ENCODE measurements around the gene RGS1.
A peak's percentile ranks its signal among the peaks of the same experiment; 100 is the strongest.

RGS1 gene, protein sequence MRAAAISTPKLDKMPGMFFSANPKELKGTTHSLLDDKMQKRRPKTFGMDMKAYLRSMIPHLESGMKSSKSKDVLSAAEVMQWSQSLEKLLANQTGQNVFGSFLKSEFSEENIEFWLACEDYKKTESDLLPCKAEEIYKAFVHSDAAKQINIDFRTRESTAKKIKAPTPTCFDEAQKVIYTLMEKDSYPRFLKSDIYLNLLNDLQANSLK

DNA sequence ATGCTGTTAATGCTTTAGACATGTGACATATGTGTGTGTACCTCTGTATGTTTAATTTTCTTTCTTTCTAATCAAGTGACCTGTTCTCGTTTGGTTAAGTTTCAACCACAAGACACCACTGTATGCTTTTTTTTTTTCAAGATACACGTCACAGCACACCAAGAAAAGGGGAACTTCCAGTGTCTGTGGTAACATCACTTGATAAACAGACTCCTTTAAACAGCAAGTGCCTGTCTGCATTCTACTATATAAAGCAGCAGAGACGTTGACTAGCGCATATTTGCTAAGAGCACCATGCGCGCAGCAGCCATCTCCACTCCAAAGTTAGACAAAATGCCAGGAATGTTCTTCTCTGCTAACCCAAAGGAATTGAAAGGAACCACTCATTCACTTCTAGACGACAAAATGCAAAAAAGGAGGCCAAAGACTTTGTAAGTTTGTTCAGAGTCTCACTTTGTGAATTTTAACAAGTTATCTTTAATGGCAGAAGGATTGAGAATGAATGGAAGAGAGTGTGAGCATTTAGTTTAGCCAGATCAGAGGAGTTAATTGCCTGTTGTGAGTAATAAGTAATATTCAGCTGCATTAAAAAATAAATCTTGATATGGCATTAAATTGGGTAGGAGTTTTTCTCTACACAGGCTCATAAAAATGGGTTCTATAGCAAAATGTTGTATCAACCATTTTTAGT is at the start of gene RGS1:
TSS of gene RGS1 (plus strand) at position 275 of the 691 bp plus-strand sequence. CDS start at position 295, 20 bp downstream.
- DNase-seq (ENCODE audit: low read depth): peak; percentile 7

DNA sequence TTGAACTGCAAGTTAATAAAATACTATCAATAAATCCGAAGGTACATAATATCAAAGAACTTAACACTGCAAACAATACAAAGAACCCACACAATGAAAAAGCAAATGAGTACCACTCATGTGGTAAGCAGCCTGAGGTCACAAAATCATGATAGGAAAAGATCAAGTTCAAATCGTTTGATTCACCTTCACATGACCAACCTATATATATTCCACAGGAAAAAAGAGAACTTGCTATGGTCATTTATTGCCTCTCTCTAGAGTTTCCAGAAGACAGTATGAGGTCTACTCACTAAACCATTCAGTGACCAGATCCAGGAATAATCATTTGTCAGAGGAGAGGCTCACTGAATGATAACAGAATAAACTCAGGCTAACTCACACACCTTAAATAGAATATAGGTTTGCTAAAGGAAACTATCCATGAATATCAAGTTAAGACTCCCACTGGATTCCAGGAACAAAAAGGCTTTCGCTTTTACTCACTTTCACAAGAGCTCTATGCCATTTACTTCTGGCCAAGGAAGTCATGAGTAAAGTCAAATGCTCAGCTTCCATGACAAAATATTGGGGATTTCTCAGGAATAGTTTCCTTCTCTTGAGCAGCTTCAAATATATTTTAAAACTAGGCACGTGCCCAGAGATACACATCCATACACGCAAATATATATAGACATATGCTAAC is 48.3 kb upstream of the RGS1 start:
- DNase-seq (ENCODE audit: low read depth): no peak

DNA sequence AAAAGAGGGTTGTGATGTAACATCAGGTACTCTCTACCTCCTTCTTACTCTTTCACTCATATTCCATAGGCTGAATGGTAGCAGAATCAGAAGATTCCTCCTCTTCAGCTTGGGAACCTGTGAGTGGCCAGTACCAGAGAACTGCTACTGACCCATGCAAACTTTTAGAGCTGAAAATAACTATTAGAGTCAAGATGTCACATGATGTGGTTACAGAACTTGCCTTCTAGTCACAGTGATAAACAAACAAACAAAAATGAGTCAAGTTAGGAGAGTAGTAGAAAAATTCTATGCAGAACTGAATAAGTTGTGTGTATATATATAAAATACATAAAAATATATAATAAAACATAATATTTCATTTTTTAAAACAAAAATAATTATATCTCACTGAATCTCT is 47.6 kb upstream of the RGS1 start:
- no peak for DNase-seq (ENCODE audit: low read depth)

DNA sequence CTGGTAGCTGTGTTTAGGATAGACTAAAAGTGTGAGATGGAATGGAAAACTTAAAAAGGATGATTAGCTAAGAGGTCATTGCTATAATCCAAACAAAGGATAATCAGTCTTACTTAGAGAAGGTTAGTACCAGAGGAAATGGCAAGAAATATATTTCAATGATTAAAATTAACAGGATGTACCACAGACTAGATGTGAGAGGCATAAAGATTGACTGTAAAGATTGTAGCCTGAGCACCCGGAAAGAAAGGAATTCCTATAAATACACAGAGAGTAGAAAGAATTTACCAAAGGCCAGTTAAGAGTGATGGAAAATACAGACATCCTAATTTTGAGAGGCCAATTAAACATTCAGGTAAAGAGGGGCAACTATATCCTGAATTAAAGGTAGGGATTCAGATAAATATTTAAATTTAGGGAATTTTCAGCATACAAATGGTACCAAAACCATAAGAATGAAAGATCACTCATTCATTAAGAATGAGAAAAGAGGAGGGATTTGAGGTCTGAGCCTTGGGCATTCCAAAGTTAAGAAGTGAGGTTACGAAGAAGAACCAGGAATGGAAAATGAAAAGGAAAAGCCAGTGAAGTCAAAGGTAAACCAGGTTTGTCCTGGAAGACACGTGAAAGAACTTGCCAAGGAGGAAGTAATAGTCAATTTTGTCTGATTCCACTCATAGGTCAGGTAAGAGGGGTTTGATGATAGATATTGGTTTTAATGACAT is 46.4 kb upstream of the RGS1 start:
- DNase-seq (ENCODE audit: low read depth): no peak

DNA sequence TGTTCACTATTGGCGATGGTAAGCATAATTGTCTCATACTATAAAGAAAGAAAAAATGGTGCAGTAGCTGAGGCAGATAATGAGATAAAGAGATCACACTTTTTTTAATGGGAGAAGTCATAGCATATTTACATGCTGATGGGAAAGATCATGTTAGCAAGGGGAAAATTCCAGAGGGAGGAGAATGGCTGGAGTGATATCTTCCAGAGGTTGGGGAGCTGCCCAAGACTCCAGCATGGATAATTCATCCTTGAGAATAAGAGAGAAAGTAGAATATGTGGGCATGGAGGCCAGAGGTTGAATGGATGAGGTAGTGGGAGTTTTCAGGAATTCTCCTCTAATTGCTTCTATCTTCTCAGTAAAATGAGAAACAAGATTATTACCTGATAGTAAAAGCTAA is 45.8 kb upstream of the RGS1 start:
- DNase-seq (ENCODE audit: low read depth): no peak

DNA sequence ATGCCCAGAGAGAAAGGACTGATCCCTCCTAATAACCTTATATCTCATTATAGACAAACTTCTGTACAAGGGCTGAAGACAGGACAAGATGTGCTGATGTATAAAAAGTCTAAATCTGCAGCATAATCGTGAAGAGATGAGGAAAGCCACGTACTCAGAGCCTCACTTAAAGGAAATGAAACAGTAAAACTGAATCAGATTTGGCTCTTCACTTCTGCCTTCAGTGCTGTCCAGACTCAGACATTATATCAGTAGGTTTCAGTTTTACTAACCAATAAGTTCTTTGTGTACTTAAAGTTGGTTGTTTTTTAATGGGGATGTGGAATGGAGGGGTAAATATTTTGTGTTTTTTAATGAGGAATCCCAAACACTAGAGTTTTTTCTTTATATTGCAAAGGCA is 45.3 kb upstream of the RGS1 start:
- DNase-seq (ENCODE audit: low read depth): no peak

DNA sequence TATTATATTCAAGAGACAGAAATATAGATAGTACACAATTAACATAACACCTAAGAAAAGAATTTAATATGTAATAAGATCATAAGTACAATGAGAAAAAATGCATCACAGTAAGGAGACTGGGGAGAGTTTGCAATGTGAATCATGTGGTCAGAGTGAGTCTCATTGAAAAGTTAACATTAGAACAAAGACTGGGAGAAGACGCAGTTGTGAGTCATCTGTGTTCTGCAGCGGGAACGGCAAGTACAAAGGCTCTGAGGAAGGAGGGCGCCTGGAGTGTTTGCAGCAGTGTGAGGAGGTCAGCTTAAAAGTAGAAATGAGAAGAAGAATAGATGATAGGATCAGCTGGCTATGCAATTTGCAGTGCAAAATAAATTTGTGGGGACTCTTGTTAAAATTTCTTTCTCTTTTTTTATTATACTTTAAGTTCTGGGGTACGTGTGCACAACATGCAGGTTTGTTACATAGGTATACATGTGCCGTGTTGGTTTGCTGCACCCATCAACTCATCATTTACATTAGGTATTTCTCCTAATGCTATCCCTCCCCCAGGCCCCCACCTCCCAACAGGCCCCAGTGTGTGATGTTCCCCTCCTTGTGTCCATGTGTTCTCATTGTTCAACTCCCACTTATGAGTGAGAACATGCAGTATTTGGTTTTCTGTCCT is 44.4 kb upstream of the RGS1 start:
- DNase-seq (ENCODE audit: low read depth): peak; percentile 13

DNA sequence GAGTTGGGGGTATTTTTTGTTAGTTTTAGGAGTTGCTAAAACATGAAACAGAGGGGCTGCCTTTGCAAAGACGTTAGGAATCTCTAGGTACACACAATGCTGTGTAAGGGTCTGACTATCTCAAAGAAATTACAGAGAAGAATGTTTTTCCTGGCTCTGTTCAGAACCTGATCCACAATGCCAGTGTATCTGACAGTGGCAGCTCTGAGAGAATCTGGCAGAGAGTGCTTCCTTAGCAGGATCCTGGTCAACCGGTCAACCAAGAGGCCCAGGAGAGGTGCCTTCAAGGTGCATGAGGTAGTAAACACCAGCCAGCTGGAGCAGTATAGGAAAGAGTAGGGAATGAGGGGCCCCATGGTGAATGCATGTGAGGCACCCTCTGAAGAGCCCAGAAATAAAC is 40.9 kb upstream of the RGS1 start:
- no peak for DNase-seq (ENCODE audit: low read depth)

DNA sequence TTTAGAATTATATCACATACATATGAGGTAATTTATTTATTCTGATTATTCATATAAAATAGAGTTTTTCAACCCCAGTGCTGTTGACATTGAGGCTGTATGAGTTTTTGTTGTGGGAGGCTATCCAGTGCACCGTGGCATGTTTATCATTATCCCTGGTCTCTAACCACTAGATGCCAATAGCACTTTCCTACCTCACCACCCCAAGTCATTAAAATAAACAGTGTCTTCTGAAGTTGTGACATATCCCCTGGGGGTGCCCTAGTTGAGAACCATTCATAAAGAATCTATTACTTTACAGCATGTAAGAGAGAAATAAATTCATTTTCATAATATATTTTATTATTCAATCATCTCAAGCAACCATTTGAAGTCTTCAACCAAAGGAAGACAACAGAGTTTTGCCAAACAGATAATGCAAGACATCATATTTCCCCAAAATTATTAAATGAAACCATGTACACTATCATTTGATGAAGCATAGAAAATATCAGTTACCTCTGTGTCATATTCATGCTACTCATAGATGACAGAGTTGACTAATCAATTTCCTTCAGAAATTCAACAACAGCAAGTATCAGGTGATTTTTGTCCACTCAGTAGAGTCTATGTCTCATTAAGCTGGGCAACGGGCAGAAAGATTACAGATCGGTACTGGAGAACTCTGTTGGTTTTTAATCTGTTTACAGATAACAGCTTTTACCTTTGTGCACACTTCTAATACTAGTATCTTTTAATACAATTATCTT is 39.5 kb upstream of the RGS1 start:
- no peak for DNase-seq (ENCODE audit: low read depth)

DNA sequence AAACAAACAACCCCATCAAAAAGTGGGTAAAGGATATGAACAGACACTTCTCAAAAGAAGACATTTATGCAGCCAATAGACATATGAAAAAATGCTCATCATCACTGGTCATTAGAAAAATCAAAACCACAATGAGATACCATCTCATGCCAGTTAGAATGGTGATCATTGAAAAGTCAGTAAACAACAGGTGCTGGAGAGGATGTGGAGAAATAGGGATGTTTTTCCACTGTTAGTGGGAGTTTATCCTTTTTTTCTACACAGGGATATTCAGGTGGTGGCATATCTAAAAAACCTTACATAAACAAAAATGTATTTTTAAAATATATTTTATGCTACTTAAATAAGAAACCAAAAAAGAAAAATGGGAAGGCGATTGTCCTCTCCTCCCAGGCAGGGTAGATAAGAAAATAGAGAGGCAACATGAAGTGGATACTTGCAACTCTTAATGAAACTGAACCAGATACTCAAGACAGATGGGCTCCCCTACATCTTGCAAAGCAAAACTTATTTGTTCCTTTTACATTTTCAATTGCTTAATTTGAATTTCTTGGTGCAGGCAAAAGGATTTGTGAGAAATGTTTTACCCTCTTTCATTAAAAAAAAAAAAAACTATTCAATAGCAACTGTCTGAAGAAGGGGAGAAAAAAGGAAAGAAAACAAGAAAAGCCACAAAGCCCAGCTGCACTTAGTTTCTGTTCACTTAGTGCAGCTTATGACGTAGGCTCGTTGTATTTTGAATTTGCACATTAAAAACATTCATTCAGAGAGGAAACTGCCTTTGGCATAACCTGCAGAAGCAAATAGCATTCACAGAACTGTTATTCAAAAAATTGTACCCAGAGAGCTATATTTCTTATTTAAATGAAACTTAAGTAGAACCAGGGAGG is 36.9 kb upstream of the RGS1 start:
- DNase-seq (ENCODE audit: low read depth): no peak

DNA sequence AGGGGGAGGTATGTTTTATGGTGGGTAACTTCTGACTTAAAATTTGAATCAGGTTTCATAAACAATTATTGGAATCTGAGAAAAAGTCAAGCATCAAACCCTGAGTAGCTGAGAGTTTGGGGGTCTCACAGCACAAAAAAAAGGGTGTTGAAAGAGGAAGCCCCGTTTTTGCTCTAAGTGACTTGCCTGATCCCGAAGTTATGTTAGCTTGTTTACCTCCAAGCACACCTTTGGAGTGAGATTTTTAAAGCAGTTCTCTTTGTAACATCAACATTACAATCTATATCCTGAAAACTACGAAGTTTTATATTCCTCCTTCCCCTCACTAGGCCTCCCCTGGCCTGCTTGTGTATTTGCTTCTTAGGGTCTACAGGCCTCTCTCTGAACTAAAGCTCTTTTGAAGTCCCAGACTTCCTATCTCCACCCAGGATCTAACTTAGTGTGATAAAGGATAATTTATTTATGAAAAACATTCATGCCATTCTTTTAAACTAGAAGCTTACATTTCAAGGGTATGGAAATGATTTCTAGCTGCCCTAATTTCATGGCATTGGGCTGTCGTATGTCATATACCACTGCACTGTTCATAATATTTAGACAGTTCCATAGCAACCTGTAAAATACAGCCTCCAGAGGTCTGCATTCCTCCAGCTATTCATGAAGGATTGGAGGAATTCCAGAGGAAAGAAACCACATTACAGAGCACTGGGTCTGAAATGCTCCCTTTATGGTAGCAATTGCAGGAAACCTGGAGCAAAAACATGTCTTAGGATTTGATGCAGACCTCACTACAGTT is 36.1 kb upstream of the RGS1 start:
- no peak for DNase-seq (ENCODE audit: low read depth)

DNA sequence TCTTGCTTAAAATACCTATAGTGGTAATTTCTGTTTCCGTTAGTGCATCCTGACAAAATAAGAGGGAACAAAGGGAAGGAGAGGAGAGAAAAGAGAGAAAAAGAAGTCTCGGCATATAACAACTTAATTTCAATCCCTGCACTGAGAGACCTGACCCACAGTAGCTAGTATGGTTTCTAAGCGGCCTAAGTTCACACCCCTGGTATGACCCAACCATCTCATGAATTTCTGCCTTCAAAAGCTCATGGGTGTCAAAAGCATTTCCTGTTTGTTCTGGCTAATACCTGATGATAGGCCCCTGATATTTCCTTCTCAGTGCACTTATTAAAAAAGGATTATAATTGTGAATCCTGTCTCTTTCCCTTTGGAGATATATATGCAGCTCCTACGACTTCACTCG is 32.1 kb upstream of the RGS1 start:
- no peak for DNase-seq (ENCODE audit: low read depth)

DNA sequence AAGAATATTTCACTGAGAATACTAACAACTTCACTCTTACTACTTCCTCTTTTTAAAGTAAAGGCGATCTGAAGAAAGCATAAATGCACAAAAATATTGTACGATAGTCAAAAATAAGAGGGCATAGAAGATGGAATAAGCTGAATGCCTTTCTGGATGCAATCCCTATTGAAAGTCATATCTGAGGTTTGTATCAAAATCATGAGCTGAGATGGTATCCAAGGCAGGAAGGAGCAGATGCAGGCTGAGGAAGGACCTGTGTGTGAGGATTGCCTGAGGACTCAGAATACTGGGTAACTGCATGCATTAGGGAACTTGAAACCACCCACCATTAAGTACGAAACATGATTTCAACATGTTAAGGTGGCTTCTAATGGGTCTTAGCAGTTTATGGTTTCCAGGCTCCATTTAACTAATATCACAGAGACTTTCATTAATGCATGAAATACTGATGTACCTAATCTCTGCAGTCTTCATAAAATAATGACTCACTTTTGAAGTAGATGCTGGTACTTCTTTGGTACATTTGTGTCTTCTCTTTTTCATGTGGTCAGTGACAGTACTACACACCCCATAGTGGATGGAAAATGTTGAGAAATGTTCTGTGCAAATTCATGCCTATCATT is 29.6 kb upstream of the RGS1 start:
- DNase-seq (ENCODE audit: low read depth): no peak

DNA sequence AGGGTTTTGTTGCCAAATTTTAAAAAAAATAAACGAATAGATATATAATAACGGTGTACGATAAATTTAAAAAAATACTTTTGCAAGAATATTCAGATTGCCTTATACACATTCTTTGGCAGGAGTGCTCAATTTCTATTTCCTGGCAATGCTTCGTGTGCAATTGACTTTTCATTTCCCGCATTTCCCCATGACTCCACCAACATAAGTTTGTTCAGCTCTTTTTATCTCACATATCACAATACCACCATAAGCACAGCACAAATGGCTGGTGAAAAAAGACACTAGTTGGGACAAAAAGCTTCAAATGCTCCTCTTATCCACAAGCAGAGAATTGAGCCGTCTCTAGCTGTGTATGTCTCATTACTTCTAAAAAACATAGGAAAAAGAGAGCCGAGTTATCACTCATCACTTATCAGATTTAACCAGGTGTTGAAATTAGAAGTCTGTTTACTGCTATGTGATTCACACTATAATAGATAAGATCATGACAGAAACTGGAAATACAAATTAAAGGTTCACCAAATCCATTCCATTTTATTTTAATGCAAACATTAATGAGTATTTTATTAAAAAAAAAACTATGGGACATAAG is 28.9 kb upstream of the RGS1 start:
- no peak for DNase-seq (ENCODE audit: low read depth)

DNA sequence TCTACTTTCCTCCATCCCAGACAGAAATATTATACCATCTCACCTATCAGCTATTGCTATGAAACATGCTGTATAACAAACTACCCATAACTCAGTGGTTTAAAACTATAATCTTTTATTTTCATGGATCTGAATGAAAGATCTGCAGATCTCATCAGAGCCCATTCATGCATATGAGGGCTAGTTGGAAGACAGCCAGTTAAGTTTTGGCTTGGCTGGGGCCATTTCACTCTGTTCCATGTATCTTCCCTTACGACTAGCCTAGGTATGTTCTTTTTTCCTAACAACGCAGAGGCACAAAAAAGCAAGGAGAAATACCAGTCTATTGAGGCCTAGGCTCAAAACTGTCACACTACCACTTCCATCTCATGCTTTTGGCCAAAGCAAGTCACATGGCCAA is 28.1 kb upstream of the RGS1 start:
- no peak for DNase-seq (ENCODE audit: low read depth)

DNA sequence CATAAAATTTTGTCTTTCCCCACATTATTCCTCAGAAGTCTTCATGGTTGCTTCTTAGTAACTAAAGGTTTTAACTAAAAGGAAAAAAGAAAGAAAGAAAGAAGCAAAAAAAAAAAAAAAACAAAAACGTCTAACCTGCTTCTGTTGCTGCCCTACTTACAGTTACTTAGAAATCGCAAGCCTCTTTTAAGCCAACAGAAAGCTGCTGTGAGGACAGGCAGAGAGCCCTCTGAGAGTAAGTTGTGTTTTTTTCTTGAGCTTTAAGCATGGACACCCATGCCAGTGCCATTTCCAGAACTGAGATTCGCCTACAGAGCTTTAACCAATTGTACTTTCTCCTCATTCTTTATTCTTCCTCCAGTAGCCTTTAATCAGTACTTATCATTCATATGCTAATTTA is 25.6 kb upstream of the RGS1 start:
- DNase-seq (ENCODE audit: low read depth): no peak

DNA sequence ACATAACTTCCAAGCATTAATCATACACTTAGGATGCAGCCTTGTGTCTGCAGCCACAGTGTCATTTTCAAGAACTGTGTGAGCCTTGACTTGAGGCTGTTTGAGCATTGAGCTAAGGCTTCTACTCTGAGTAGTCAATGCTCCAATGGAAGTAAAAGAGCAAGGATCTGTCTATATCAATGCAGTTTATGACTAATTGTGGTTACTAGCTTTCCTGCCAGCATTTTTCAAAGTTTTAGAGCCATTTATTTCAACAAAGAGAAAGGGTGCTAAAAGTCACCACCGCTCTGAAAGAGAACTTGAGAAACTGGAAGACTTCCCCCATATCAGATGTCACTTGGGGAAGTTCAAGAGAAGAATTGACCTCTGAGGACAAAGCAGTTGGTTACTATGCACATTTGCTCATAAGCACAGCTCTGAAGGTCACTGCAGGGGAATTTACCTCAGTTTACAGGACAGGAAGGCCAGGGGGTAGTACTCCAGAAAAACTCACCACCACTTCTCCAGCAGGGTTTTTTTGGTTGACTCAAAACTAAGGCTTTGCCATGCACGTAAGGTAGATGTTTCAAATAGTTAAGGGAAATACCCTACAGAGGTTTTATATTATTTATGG is 24.5 kb upstream of the RGS1 start:
- no peak for DNase-seq (ENCODE audit: low read depth)

DNA sequence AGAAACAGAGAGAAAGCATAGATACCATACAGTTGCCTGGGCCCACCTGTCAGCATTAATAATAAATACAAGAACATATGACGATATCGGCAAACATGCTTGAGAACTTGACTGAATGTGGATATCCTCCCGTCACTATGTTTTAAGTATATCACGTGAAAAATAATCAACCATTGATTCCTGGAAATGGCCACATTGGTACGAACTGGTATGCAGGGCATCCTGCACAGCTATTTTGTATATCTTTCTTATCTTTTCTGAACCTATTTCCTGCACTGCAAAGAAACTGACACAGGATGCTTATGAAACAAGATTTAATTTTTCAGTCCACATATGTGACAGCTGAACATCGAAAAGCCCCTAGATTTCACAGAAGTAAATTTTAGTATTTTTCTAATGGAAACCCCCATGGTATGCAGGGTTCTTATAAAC is 22.8 kb upstream of the RGS1 start:
- DNase-seq (ENCODE audit: low read depth): no peak

Measured in stimulated activated CD8-positive, alpha-beta memory T cell treated with anti-CD3 and anti-CD28 coated beads, Interleukin-4, amount 100 ng/mL, for 24 hours (primary cell).